ENCODE measurements around the gene PARD3. TPM values are rescaled to one million over a fixed set of nuclear protein-coding genes. Genes with fewer than 3 reads are reported as not detected.

Gene PARD3
- total RNA-seq, 3 donors from 2014 or later (not counting 1 experiment from before 2014, with no cell fraction given) = 0.14 to 0.49 (median 0.38) TPM

DNA sequence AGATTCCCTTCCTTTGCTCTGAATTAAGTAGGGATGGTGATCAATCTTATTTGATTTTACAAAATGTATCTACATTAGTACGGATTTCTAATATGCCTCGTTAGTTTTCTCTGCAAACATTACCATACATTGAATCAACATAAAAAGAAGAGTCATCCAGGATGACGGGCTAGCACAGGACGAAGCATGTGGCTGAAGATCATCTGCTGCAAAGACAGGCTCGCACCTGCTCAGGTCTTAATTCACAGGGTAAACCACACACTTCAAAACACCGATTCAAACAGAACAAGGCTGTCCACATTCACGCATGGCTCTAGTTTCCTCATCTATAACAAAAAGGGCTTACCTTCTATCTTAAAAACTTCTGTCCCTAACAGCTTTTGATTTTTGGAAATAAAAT is 323.0 kb downstream of the PARD3 start:
- Histone ChIP-seq H3K4me3 (ENCODE audit: low read length) (no peak overlapping the region), H3K9me3 (ENCODE audit: control insufficient read depth, insufficient read depth, low read length) (no peaks in the 10 kb centered on the region), H3K27ac (ENCODE audit: low read length) (no peak overlapping the region), H3K27me3 (ENCODE audit: control insufficient read depth, insufficient read depth, low read length) (no peaks in the 10 kb centered on the region), H3K36me3 (ENCODE audit: control insufficient read depth, insufficient read depth, low read length) (no peaks in the 10 kb centered on the region), H3K4me1 (ENCODE audit: control insufficient read depth, insufficient read depth, low read length) (no peaks in the 10 kb centered on the region)
- no peaks in the 10 kb centered on the region for H3K36me3 Mint-ChIP-seq
- 85% methylated on average over 7 of the region's 7 CpGs for WGBS (ENCODE audit: insufficient coverage)
- intact Hi-C loops (cut with micrococcal nuclease) = no loop called here
- ATAC-seq (no peak), DNase-seq (no peak)
- no peaks in the 10 kb centered on the region for H3K9me3 Mint-ChIP-seq
- no peaks in the 10 kb centered on the region for H3K4me1 Mint-ChIP-seq
- H3K27me3 Mint-ChIP-seq (ENCODE audit: low read depth in 2 of 2) = peaks cover 0 to 5% of the 10 kb centered on the region in 2 donors
- no peak overlapping the region for H3K4me3 Mint-ChIP-seq
- H3K27ac Mint-ChIP-seq = no peak overlapping the region
- TF ChIP-seq, protein P1, sequence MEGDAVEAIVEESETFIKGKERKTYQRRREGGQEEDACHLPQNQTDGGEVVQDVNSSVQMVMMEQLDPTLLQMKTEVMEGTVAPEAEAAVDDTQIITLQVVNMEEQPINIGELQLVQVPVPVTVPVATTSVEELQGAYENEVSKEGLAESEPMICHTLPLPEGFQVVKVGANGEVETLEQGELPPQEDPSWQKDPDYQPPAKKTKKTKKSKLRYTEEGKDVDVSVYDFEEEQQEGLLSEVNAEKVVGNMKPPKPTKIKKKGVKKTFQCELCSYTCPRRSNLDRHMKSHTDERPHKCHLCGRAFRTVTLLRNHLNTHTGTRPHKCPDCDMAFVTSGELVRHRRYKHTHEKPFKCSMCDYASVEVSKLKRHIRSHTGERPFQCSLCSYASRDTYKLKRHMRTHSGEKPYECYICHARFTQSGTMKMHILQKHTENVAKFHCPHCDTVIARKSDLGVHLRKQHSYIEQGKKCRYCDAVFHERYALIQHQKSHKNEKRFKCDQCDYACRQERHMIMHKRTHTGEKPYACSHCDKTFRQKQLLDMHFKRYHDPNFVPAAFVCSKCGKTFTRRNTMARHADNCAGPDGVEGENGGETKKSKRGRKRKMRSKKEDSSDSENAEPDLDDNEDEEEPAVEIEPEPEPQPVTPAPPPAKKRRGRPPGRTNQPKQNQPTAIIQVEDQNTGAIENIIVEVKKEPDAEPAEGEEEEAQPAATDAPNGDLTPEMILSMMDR (IDR thresholded peaks at IDR 0.05) = no peak

GRCh38 chr10:34491678-34492077 is 323.4 kb downstream of the PARD3 start:
- Mint-ChIP-seq H3K27ac (no peak overlapping the region), H3K4me1 (no peaks in the 10 kb centered on the region), H3K27me3 (ENCODE audit: low read depth in 2 of 2) (peaks cover 0 to 5% of the 10 kb centered on the region in 2 donors), H3K9me3 (no peaks in the 10 kb centered on the region), H3K4me3 (no peak overlapping the region), H3K36me3 (no peaks in the 10 kb centered on the region)
- intact Hi-C loops (cut with micrococcal nuclease) = no loop called here
- no peaks in the 10 kb centered on the region for H3K27me3 ChIP-seq (ENCODE audit: control insufficient read depth, insufficient read depth, low read length)
- TF ChIP-seq, protein P1 (IDR thresholded peaks at IDR 0.05) = no peak
- no peak overlapping the region for H3K4me3 ChIP-seq (ENCODE audit: low read length)
- H3K4me1 ChIP-seq (ENCODE audit: control insufficient read depth, insufficient read depth, low read length) = no peaks in the 10 kb centered on the region
- WGBS (ENCODE audit: insufficient coverage) = 87% methylated on average over 2 of the region's 3 CpGs
- no peaks in the 10 kb centered on the region for H3K36me3 ChIP-seq (ENCODE audit: control insufficient read depth, insufficient read depth, low read length)
- no peaks in the 10 kb centered on the region for H3K9me3 ChIP-seq (ENCODE audit: control insufficient read depth, insufficient read depth, low read length)
- no peak overlapping the region for H3K27ac ChIP-seq (ENCODE audit: low read length)
- no peak for DNase-seq
- ATAC-seq = no peak

DNA sequence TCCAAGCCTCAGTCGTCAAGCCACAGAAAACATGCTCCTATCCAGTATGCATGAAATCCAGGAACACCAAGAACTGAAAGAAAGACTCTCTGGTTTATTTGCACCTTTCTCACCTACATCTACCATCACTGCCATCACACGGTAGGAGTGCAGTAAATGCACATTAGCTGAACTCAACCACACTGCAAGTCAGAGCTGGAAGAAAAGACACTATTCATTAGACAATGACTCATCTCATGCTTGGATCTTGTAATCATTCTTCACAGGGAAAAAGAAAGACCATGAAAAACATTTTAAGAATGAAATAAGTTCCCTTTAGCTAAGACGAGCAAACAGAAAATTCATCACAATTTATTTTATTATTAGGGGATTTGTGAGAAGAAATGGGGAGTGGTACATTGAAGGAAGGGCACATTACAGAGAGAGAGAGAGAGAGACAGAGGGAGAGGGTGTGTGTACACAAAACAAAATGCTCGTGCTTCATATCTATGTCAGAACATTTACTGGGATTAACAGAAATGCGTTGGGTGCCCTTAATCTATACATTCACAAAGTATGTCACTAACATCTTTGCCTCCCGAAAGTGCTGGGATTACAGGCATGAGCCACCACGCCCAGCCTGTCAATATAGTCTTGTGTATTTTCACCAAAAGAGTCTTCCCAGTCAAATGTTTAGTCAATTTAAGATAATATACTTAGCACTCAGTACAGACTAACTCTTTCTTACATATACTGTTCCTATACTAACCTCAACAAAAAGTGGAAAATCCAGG is 324.9 kb downstream of the PARD3 start:
- Histone ChIP-seq H3K4me3 (ENCODE audit: low read length) (no peak overlapping the region), H3K4me1 (ENCODE audit: control insufficient read depth, insufficient read depth, low read length) (no peaks in the 10 kb centered on the region), H3K9me3 (ENCODE audit: control insufficient read depth, insufficient read depth, low read length) (no peaks in the 10 kb centered on the region), H3K27me3 (ENCODE audit: control insufficient read depth, insufficient read depth, low read length) (no peaks in the 10 kb centered on the region), H3K36me3 (ENCODE audit: control insufficient read depth, insufficient read depth, low read length) (no peaks in the 10 kb centered on the region), H3K27ac (ENCODE audit: low read length) (no peak overlapping the region)
- intact Hi-C loops (cut with micrococcal nuclease) = no loop called here
- TF ChIP-seq, protein P1 (IDR thresholded peaks at IDR 0.05) = no peak
- H3K4me3 Mint-ChIP-seq = no peak overlapping the region
- no peak for DNase-seq
- 86% methylated on average over 6 of the region's 7 CpGs for WGBS (ENCODE audit: insufficient coverage)
- no peak overlapping the region for H3K27ac Mint-ChIP-seq
- no peaks in the 10 kb centered on the region for H3K9me3 Mint-ChIP-seq
- peaks cover 0 to 4% of the 10 kb centered on the region in 2 donors for H3K27me3 Mint-ChIP-seq (ENCODE audit: low read depth in 2 of 2)
- H3K4me1 Mint-ChIP-seq = no peaks in the 10 kb centered on the region
- no peaks in the 10 kb centered on the region for H3K36me3 Mint-ChIP-seq
- ATAC-seq = no peak

DNA sequence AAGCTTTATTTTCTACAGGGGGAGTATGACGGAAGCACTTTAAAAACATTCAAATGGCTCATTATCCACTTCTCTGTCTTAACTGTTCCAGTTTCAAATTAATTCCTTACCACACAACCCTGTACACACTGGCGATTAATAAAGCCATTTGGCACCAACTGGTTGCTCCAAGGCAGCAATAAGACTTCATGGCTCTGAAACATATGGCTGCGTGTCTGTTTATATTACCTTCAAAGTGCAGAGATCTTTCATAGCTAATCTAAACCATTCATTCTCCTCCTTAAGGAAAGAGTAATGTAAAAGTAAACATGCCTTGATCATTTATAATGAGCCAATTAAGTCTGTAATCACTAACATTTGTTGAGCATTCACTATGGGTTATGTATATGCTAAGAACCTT is 325.7 kb downstream of the PARD3 start:
- ATAC-seq (no peak), DNase-seq (no peak)
- Mint-ChIP-seq H3K27me3 (ENCODE audit: low read depth in 2 of 2) (peaks cover 0 to 4% of the 10 kb centered on the region in 2 donors), H3K4me3 (no peak overlapping the region), H3K4me1 (no peaks in the 10 kb centered on the region), H3K9me3 (no peaks in the 10 kb centered on the region), H3K27ac (no peak overlapping the region), H3K36me3 (no peaks in the 10 kb centered on the region)
- H3K4me3 ChIP-seq (ENCODE audit: low read length) = no peak overlapping the region
- H3K27ac ChIP-seq (ENCODE audit: low read length) = no peak overlapping the region
- TF ChIP-seq, protein P1 (IDR thresholded peaks at IDR 0.05) = no peak
- intact Hi-C loops (cut with micrococcal nuclease) = no loop called here
- 93% methylated on average over 2 of the region's 3 CpGs for WGBS (ENCODE audit: insufficient coverage)
- no peaks in the 10 kb centered on the region for H3K4me1 ChIP-seq (ENCODE audit: control insufficient read depth, insufficient read depth, low read length)
- no peaks in the 10 kb centered on the region for H3K27me3 ChIP-seq (ENCODE audit: control insufficient read depth, insufficient read depth, low read length)
- no peaks in the 10 kb centered on the region for H3K9me3 ChIP-seq (ENCODE audit: control insufficient read depth, insufficient read depth, low read length)
- no peaks in the 10 kb centered on the region for H3K36me3 ChIP-seq (ENCODE audit: control insufficient read depth, insufficient read depth, low read length)
